ENCODE data around the gene PATJ. TPM values are rescaled to one million over a fixed set of nuclear protein-coding genes. Genes with fewer than 3 reads are reported as not detected.

The PATJ gene
- total RNA-seq, 1 experiment from 2014 or later = 57.9 TPM

DNA sequence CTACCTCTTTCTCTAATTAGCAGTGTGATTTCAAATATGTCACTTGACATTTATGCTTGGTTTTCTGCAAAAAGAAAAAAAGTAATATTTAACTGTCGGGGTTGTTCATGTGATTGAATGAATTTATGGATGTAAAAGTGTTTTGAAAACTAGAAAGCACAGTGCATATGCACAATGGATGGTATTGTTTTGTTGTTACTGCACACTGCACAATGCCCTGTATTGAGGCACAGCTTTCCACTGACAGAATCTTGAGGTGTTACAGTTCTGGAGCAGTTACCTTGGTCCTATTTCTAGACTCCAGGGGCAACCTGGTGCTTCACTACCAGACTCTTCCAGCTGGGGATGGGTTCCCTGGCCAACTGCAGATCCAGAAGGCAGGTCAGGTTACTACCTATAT, 335.5 kb downstream of the PATJ start:
- CTCF ChIA-PET = no interaction called here
- H3K27me3 Mint-ChIP-seq (ENCODE audit: low read depth) = no peaks in the 10 kb centered on the region
- no peak overlapping the region for H3K27ac Mint-ChIP-seq

More for the DNA sequence above, 335.5 kb downstream of the PATJ start:
- POLR2A ChIA-PET = no interaction called here
- Mint-ChIP-seq H3K4me1 (no peaks in the 10 kb centered on the region), H3K4me3 (no peak overlapping the region), H3K9me3 (no peaks in the 10 kb centered on the region), H3K36me3 (peaks cover 8% of the 10 kb centered on the region; the same call in 1 of the 2 replicates)
- DNase-seq (ENCODE audit: low spot score) (no peak), ATAC-seq (no peak)
- TF ChIP-seq IRF2 (CRISPR knock-in tag; IDR thresholded peaks at IDR 0.05; ENCODE audit: borderline replicate concordance, low read depth) = no peak
- no peak for TF ChIP-seq NFYB (CRISPR knock-in tag; conservative IDR thresholded peaks at IDR 0.05; ENCODE audit: low read depth)
- no peak for TF ChIP-seq HMGA2 (CRISPR knock-in tag; IDR thresholded peaks at IDR 0.05)
- no peak for TF ChIP-seq ZNF138 (CRISPR knock-in tag; conservative IDR thresholded peaks at IDR 0.05)
- no peak for TF ChIP-seq NFATC4 (CRISPR knock-in tag; IDR thresholded peaks at IDR 0.05)
- TF ChIP-seq, protein P1, sequence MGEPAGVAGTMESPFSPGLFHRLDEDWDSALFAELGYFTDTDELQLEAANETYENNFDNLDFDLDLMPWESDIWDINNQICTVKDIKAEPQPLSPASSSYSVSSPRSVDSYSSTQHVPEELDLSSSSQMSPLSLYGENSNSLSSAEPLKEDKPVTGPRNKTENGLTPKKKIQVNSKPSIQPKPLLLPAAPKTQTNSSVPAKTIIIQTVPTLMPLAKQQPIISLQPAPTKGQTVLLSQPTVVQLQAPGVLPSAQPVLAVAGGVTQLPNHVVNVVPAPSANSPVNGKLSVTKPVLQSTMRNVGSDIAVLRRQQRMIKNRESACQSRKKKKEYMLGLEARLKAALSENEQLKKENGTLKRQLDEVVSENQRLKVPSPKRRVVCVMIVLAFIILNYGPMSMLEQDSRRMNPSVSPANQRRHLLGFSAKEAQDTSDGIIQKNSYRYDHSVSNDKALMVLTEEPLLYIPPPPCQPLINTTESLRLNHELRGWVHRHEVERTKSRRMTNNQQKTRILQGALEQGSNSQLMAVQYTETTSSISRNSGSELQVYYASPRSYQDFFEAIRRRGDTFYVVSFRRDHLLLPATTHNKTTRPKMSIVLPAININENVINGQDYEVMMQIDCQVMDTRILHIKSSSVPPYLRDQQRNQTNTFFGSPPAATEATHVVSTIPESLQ (CRISPR knock-in tag; IDR thresholded peaks at IDR 0.05) = no peak
- TF ChIP-seq, protein P2, sequence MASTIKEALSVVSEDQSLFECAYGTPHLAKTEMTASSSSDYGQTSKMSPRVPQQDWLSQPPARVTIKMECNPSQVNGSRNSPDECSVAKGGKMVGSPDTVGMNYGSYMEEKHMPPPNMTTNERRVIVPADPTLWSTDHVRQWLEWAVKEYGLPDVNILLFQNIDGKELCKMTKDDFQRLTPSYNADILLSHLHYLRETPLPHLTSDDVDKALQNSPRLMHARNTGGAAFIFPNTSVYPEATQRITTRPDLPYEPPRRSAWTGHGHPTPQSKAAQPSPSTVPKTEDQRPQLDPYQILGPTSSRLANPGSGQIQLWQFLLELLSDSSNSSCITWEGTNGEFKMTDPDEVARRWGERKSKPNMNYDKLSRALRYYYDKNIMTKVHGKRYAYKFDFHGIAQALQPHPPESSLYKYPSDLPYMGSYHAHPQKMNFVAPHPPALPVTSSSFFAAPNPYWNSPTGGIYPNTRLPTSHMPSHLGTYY (CRISPR knock-in tag; IDR thresholded peaks at IDR 0.05) = no peak
- TF ChIP-seq, protein P3, sequence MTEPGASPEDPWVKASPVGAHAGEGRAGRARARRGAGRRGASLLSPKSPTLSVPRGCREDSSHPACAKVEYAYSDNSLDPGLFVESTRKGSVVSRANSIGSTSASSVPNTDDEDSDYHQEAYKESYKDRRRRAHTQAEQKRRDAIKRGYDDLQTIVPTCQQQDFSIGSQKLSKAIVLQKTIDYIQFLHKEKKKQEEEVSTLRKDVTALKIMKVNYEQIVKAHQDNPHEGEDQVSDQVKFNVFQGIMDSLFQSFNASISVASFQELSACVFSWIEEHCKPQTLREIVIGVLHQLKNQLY (CRISPR knock-in tag; IDR thresholded peaks at IDR 0.05) = no peak
- no peak for TF ChIP-seq EMX1 (CRISPR knock-in tag; IDR thresholded peaks at IDR 0.05)
- TF ChIP-seq, protein P4, sequence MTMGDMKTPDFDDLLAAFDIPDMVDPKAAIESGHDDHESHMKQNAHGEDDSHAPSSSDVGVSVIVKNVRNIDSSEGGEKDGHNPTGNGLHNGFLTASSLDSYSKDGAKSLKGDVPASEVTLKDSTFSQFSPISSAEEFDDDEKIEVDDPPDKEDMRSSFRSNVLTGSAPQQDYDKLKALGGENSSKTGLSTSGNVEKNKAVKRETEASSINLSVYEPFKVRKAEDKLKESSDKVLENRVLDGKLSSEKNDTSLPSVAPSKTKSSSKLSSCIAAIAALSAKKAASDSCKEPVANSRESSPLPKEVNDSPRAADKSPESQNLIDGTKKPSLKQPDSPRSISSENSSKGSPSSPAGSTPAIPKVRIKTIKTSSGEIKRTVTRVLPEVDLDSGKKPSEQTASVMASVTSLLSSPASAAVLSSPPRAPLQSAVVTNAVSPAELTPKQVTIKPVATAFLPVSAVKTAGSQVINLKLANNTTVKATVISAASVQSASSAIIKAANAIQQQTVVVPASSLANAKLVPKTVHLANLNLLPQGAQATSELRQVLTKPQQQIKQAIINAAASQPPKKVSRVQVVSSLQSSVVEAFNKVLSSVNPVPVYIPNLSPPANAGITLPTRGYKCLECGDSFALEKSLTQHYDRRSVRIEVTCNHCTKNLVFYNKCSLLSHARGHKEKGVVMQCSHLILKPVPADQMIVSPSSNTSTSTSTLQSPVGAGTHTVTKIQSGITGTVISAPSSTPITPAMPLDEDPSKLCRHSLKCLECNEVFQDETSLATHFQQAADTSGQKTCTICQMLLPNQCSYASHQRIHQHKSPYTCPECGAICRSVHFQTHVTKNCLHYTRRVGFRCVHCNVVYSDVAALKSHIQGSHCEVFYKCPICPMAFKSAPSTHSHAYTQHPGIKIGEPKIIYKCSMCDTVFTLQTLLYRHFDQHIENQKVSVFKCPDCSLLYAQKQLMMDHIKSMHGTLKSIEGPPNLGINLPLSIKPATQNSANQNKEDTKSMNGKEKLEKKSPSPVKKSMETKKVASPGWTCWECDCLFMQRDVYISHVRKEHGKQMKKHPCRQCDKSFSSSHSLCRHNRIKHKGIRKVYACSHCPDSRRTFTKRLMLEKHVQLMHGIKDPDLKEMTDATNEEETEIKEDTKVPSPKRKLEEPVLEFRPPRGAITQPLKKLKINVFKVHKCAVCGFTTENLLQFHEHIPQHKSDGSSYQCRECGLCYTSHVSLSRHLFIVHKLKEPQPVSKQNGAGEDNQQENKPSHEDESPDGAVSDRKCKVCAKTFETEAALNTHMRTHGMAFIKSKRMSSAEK (CRISPR knock-in tag; IDR thresholded peaks at IDR 0.05; ENCODE audit: borderline replicate concordance) = no peak
- TF ChIP-seq, protein P5, sequence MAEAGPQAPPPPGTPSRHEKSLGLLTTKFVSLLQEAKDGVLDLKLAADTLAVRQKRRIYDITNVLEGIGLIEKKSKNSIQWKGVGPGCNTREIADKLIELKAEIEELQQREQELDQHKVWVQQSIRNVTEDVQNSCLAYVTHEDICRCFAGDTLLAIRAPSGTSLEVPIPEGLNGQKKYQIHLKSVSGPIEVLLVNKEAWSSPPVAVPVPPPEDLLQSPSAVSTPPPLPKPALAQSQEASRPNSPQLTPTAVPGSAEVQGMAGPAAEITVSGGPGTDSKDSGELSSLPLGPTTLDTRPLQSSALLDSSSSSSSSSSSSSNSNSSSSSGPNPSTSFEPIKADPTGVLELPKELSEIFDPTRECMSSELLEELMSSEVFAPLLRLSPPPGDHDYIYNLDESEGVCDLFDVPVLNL (CRISPR knock-in tag; IDR thresholded peaks at IDR 0.05; ENCODE audit: borderline replicate concordance, low read depth) = no peak
- no peak for TF ChIP-seq NR3C1 (CRISPR knock-in tag; conservative IDR thresholded peaks at IDR 0.05; ENCODE audit: low read depth)
- no peak for TF ChIP-seq ESRRA (CRISPR knock-in tag; IDR thresholded peaks at IDR 0.05; ENCODE audit: borderline replicate concordance)
- no peak for TF ChIP-seq CBFB (CRISPR knock-in tag; IDR thresholded peaks at IDR 0.05; ENCODE audit: low read depth)
- TF ChIP-seq, protein P6, sequence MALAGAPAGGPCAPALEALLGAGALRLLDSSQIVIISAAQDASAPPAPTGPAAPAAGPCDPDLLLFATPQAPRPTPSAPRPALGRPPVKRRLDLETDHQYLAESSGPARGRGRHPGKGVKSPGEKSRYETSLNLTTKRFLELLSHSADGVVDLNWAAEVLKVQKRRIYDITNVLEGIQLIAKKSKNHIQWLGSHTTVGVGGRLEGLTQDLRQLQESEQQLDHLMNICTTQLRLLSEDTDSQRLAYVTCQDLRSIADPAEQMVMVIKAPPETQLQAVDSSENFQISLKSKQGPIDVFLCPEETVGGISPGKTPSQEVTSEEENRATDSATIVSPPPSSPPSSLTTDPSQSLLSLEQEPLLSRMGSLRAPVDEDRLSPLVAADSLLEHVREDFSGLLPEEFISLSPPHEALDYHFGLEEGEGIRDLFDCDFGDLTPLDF (CRISPR knock-in tag; IDR thresholded peaks at IDR 0.05) = no peak
- no peak for TF ChIP-seq TP53 (CRISPR knock-in tag; IDR thresholded peaks at IDR 0.05)
- TF ChIP-seq, protein P7, sequence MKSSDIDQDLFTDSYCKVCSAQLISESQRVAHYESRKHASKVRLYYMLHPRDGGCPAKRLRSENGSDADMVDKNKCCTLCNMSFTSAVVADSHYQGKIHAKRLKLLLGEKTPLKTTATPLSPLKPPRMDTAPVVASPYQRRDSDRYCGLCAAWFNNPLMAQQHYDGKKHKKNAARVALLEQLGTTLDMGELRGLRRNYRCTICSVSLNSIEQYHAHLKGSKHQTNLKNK (CRISPR knock-in tag; IDR thresholded peaks at IDR 0.05) = no peak

All from WTC11 (cell line).